ENCODE results near the gene PLXNC1.

Gene PLXNC1

DNA sequence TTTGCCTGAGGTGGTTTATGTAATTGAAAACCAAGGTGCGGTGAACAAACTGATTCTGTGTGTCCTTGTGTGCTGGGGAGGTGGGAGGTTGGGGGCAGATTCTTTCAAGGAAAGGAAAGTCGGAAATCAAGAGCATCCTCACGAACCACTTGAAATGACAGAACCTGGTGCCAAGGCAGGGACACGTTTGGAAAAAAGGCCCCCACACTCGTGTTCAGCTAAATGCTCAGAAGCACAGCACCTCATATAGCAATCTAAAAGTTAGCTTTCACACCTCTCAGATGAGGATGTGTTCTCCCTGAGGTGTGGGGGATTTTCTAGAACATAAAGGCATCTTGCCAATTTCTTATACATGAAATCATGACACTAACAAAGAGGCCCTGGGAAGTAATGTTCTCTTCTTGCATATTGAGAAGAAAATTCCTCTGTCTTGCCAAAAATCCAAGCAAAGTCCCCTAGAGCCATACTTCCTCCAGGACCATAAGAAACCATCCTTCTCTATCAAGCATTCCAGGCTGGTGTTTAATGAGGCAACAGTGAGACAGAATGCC, 119.6 kb downstream of the PLXNC1 start:
- DNase-seq = no peak

- DNase-seq = no peak
Measured at GRCh38 chr12:94269316-94269999, 121.1 kb downstream of the PLXNC1 start.

- no peak for DNase-seq
Measured at GRCh38 chr12:94271351-94271750, 123.0 kb downstream of the PLXNC1 start.

DNA sequence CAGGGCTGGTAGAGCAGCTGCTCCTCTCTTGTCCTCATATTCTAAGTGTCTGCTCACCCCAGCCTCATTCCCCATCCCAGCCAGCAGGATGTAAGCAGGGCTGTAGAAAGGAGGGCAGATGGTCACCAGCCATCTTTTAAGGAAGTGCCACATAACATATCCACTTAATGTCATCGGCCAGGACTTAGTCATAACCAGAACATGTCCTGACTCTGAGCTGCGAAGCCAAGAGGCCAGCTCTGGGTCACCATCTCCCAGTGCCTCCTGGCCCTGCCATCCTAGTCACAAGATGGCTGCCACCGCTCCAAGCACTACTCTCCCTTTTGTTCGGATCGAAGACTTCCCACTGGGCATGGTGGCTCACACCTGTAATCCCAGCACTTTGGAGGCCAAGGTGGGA, 123.9 kb downstream of the PLXNC1 start:
- no peak for DNase-seq

GRCh38 chr12:94273272-94273671, 124.9 kb downstream of the PLXNC1 start:
- DNase-seq = no peak

DNA sequence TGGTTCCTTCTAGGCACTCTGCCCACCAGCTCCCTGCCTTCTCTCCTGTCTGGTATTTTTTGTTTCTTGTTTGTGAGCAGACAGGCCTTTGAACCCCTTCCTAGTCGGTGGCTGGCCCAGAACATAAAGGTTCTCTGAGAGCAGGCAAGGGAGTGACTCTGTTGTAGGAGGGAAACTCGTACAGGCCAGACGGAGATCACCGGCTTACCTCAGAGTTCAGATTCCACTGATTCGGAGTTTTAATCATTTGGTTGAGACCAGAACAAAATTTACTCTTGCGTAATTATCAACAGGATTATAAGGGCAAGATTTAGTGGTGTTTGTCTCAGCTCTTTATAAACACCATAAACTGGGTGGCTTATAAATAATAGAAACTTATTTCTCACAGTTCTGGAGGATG, 128.3 kb downstream of the PLXNC1 start:
- DNase-seq = no peak

DNA sequence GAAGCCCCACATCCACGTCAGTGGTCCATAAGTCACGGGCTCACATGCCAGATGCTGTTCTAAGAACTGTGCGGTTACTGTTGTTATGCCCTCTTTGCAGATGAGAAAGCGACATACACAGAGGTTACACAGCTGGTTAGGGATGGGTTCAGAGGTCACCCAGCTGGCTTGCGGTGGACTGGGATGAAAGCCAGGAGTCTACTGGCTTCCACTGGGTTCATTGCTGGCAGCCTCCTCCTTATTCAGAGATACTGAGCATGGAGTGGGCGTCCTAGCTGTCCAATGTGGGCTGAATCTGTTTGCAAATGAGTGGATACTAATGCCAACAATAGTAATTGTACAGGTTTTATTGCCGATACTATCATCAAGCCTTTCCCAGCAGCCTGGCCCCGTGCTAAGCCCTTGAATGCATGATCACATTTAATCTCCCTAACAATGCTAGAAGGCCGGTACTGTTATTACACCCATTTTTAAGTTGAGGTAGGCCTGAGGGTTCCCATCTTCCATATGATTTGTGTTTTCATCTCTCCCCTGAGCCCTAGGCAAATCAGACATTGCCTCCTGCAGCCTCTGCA, 129.1 kb downstream of the PLXNC1 start:
- no peak for DNase-seq

GRCh38 chr12:94280063-94280462, 131.7 kb downstream of the PLXNC1 start:
- no peak for DNase-seq

DNA sequence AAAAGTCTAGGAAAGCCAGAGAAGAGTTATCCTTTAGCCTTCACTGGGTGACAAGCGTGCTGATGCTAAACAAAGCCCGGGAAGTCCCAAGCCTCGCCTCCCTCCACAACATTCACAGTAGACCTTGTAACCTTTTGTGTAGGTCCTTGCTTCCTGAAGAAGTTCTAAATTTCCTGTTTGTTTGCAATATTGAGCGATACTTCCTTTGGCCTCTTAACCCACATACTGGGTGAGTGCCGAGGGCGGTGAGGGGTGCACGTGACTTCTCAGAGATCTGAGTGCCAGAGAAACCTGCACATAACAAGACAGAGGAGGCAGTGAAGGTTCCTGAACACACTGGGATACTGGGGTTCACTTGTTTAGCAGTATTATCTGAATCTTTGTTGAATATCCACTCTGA, 134.3 kb downstream of the PLXNC1 start:
- DNase-seq = no peak

DNA sequence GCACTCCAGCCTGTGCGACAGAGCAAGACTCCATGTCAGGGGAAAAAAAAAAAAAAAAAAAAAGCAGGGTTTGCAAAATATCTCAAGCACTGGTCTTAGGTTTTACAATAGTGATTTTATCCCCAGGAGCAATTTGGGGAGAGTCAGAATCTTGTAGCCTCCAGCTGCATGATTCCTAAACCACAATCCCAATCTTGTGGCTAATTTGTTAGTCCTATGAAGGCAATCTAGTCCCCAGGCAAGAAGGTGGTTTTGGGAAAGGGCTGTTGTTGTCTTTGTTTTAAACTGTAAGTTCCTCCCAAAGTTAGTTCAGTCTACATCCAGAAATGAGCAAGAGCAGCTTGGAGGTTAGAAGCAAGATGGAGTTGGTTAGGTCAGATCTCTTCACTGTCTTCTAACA, 135.7 kb downstream of the PLXNC1 start:
- no peak for DNase-seq

DNA sequence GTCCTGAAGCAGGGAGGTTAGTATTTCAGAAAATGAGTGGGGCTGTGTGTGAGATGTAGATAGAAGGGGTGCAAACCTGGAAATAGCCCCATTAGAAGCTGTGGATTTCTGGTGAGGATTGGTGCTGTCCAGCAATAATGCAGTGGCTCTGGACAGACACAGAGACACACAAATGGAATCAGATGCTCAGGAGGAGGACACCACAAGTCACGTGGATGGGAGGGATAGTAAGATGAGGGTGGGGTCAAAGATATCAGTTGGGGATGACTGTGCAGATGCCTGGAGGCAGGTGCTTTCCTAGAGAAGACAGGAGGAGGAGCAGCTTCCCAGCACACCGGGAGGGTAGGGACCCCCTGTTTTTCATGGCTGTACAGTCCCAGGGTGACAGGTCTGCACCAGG, 136.5 kb downstream of the PLXNC1 start:
- no peak for DNase-seq

- DNase-seq = no peak
Measured at GRCh38 chr12:94285943-94286582, 137.7 kb downstream of the PLXNC1 start.

DNA sequence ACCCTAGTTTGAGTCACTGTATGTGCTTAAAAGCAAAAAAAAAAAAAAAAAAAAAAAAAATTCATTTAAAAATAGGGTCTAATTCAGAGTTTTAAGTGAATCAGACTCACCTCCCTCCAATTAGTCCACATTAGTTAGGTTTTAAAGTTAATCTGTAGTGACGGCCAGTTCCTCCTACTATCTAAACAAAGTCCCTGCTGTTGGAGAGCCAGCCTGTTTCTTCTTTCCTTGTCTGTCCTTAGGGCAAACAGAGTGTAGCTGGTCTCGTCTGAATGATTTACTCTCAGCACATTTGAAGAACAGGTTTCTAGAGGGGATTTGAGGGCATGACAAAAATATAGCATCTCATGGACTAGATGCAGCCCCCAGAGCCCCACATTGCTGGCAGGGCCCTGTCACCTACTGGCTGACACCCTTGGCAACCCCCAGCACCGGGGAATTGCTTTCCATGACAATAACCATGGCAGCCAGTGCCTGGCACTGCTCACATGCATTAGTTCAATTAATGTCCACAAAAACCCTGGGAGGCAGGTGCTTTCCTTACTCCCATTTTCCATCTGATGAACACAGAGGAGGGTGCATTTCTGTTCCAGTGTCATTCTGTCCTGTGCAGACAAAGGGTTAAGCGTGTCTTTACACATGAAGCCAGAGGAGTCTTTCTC, 138.3 kb downstream of the PLXNC1 start:
- DNase-seq = no peak

DNA sequence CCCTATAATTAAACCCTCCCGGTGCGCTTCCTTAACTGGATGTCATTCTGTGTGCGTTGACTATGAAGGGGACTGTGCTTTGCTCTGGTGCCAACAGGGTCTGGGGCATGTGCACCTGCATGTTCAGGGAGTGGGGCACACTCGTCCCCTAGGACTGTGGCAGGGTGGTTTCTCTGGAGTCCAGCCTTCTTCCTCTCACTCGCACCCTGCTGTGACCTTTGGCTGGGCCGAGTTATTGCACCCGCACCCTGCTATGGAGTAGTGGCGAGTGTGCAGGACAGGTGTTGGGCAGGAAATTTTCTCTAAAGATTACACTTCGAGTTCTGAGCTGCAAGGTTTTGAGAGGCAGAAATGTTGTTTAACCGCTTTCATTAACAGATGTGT, 138.9 kb downstream of the PLXNC1 start:
- no peak for DNase-seq

GRCh38 chr12:94289461-94290312, 141.3 kb downstream of the PLXNC1 start:
- DNase-seq = no peak

GRCh38 chr12:94290353-94290752, 142.0 kb downstream of the PLXNC1 start:
- no peak for DNase-seq

GRCh38 chr12:94297096-94297699, 148.8 kb downstream of the PLXNC1 start:
- no peak for DNase-seq

GRCh38 chr12:94297876-94298505, 149.6 kb downstream of the PLXNC1 start:
- DNase-seq = no peak

DNA sequence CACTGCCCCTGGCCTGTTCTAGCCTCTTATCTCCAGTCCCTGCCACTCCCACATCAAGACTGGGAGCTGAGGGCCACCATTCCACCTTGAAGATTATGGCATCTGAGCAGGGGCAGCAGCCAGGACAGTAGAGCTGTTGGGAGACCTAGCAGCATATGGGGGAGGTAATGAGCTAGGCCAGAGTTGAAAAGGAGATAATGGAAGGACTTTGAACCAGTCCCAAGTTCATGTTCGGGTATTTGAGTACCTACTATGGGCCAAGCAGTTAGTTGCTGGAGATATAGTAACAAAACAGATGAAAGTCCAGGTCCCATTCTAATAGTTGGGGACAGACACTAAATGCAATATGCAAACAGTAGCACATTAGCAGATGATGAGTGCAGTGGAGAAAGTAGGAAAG, 151.5 kb downstream of the PLXNC1 start:
- DNase-seq = no peak

- no peak for DNase-seq
Measured at GRCh38 chr12:94304012-94304411, 155.6 kb downstream of the PLXNC1 start.

- no peak for DNase-seq
Measured at GRCh38 chr12:94304566-94305061, 156.2 kb downstream of the PLXNC1 start.
